Spleen (tissue), 7 donors: Measurements from ENCODE around the gene CSF2RB.

Experiments used
- CTCF ChIP-seq, 11 experiments: fragments of 200-600 bp in 7 of 11; fragments of 450-650 bp in 4 of 11; sonication (generic) in 4 of 11; IDR thresholded peaks in 8 of 11; conservative IDR thresholded peaks in 3 of 11; 1 replicate in 7 of 11; 2 replicates in 4 of 11; pipeline versions ENCODE4 v1.4.0 to v1.8.0; 2016 to 2021; ENCODE audit warnings: antibody characterized with exemption in 11 of 11, inconsistent platforms in 4 of 11, mild to moderate bottlenecking in 1 of 11
- POLR2A ChIP-seq, 3 donors: fragments of 450-650 bp; IDR thresholded peaks; one replicate each; pipeline ENCODE4 v1.5.1; 2017; ENCODE audit warnings: antibody characterized with exemption in 3 of 3, mild to moderate bottlenecking in 1 of 3
- POLR2AphosphoS5 ChIP-seq, 3 donors: sonication (generic); formaldehyde crosslinking; IDR thresholded peaks; one replicate each; pipeline ENCODE4 v1.5.1; 2017; ENCODE audit warnings: antibody characterized with exemption in 3 of 3
- donor health status: DM: no; HTN: no; CAD: no; lungs with moderate emphysema.
- donor health status: DM: no; HTN: no; CAD: no.
- donor health status: DM: no; HTN: no; CAD: no.

DNA sequence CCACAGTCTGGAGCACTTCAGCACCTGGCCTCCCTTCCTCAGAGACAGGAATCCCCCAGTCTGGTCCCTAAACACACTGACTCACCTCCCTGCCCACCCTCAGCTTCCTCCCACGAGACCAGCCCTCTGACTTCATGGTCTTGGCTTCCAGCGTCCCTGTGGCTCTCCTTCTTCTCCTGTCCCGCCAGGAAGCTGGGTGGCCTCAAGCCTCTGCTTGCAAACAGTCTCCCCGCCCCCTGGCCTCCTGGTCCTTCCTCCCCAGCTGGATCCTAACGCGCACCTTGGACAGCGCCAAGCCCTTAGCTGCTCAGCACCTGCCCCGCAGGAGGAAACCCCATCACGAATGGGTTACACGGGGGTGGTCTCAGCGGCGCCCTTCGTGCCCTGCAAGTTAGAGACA, 48.1 kb upstream of the CSF2RB start:
- TF ChIP-seq CTCF (IDR thresholded peaks at IDR 0.05 in 8 of 11, conservative IDR thresholded peaks at IDR 0.05 in 3 of 11), result no peak
- TF ChIP-seq POLR2A (IDR thresholded peaks at IDR 0.05), result no peak
- no peak for TF ChIP-seq POLR2AphosphoS5 (IDR thresholded peaks at IDR 0.05)
